ENCODE data around the gene TPCN1.

TPCN1 gene

GRCh38 chr12:113211160-113211559 is 10.1 kb upstream of the TPCN1 start:
- Histone ChIP-seq H3K4me3 (ENCODE audit: low read length) (no peak overlapping the region), H3K9me3 (replicated peaks; ENCODE audit: low read length) (no peaks in the 10 kb centered on the region), H3K27me3 (ENCODE audit: control insufficient read depth, insufficient read depth, low read length) (no peaks in the 10 kb centered on the region), H3K4me1 (ENCODE audit: control insufficient read depth, insufficient read depth, low read length) (peaks cover 30% of the 10 kb centered on the region), H3K9ac (ENCODE audit: low read depth, low read length) (no peak overlapping the region), H3K4me2 (ENCODE audit: low read length) (no peak overlapping the region), H3K36me3 (ENCODE audit: insufficient read depth, low read length) (no peaks in the 10 kb centered on the region)

DNA sequence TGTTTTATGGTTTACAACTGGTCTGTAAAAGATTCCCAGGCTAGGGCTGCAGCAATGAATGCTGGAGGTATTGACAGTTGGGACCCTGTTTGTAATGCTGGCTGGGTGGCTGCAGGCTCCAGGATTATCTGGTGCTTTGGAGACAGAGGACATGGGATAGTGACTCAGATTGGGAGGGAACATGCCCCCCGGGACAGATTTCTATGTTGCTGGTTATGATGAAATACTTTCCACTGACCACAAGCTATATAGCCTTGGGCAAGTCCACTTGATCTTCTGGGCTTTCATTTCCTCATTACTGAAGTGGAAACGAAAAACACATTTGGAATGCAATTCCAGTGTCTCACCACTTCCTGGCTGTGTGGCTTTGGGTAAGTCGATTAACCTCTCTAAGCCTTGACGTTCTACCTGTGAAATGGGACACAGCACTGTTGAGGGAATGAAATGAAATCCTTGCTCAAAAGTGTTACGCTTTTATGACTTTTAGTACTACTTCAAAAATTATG is 6.3 kb upstream of the TPCN1 start:
- H3K4me1 ChIP-seq (ENCODE audit: control insufficient read depth, insufficient read depth, low read length), result peaks cover 40% of the 10 kb centered on the region
- peak overlapping the region; percentile 53 for H3K4me2 ChIP-seq (ENCODE audit: low read length)
- no peak overlapping the region for H3K4me3 ChIP-seq (ENCODE audit: low read length)
- no peaks in the 10 kb centered on the region for H3K27me3 ChIP-seq (ENCODE audit: control insufficient read depth, insufficient read depth, low read length)
- H3K36me3 ChIP-seq (ENCODE audit: insufficient read depth, low read length), result no peaks in the 10 kb centered on the region
- no peaks in the 10 kb centered on the region for H3K9me3 ChIP-seq (replicated peaks; ENCODE audit: low read length)
- H3K9ac ChIP-seq (ENCODE audit: low read depth, low read length), result peak overlapping the region; percentile 52

DNA sequence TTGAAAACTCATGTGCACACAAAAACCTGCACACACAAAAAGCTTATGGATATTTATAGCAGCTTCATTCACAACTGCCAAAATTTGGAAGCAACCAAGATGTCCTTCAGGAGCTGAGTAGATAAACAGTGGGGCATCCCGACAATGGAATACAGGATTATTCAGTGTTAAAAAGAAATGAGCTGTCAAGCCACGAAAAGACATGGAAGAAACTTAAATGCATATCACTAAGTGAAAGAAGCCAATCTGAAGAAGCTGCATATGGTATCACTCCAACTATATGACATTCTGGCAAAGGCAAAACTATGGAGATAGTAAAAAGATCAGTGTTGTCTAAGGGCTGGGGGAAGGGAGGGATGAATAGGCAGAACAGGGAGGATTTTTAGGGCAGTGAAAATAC is 5.2 kb upstream of the TPCN1 start:
- peaks cover 44% of the 10 kb centered on the region for H3K4me1 ChIP-seq (ENCODE audit: control insufficient read depth, insufficient read depth, low read length)
- no peak overlapping the region for H3K4me3 ChIP-seq (ENCODE audit: low read length)
- no peak overlapping the region for H3K9ac ChIP-seq (ENCODE audit: low read depth, low read length)
- no peak overlapping the region for H3K4me2 ChIP-seq (ENCODE audit: low read length)
- H3K27me3 ChIP-seq (ENCODE audit: control insufficient read depth, insufficient read depth, low read length), result no peaks in the 10 kb centered on the region
- H3K9me3 ChIP-seq (replicated peaks; ENCODE audit: low read length), result no peaks in the 10 kb centered on the region
- H3K36me3 ChIP-seq (ENCODE audit: insufficient read depth, low read length), result no peaks in the 10 kb centered on the region

GRCh38 chr12:113220593-113221180 is 577 bp upstream of the TPCN1 start:
- peak overlapping the region; percentile 83 for H3K4me3 ChIP-seq (ENCODE audit: low read length)
- H3K4me1 ChIP-seq (ENCODE audit: control insufficient read depth, insufficient read depth, low read length), result peaks cover 47% of the 10 kb centered on the region
- no peaks in the 10 kb centered on the region for H3K9me3 ChIP-seq (replicated peaks; ENCODE audit: low read length)
- no peaks in the 10 kb centered on the region for H3K27me3 ChIP-seq (ENCODE audit: control insufficient read depth, insufficient read depth, low read length)
- peak overlapping the region; percentile 76 for H3K9ac ChIP-seq (ENCODE audit: low read depth, low read length)
- H3K4me2 ChIP-seq (ENCODE audit: low read length), result peak overlapping the region; percentile 99
- no peaks in the 10 kb centered on the region for H3K36me3 ChIP-seq (ENCODE audit: insufficient read depth, low read length)

GRCh38 chr12:113221997-113222729 is 899 bp downstream of the TPCN1 start:
- H3K4me1 ChIP-seq (ENCODE audit: control insufficient read depth, insufficient read depth, low read length), result peaks cover 32% of the 10 kb centered on the region
- H3K36me3 ChIP-seq (ENCODE audit: insufficient read depth, low read length), result no peaks in the 10 kb centered on the region
- peak overlapping the region; percentile 82 for H3K4me3 ChIP-seq (ENCODE audit: low read length)
- H3K9me3 ChIP-seq (replicated peaks; ENCODE audit: low read length), result no peaks in the 10 kb centered on the region
- no peaks in the 10 kb centered on the region for H3K27me3 ChIP-seq (ENCODE audit: control insufficient read depth, insufficient read depth, low read length)
- H3K4me2 ChIP-seq (ENCODE audit: low read length), result peak overlapping the region; percentile 97
- peak overlapping the region; percentile 92 for H3K9ac ChIP-seq (ENCODE audit: low read depth, low read length)

DNA sequence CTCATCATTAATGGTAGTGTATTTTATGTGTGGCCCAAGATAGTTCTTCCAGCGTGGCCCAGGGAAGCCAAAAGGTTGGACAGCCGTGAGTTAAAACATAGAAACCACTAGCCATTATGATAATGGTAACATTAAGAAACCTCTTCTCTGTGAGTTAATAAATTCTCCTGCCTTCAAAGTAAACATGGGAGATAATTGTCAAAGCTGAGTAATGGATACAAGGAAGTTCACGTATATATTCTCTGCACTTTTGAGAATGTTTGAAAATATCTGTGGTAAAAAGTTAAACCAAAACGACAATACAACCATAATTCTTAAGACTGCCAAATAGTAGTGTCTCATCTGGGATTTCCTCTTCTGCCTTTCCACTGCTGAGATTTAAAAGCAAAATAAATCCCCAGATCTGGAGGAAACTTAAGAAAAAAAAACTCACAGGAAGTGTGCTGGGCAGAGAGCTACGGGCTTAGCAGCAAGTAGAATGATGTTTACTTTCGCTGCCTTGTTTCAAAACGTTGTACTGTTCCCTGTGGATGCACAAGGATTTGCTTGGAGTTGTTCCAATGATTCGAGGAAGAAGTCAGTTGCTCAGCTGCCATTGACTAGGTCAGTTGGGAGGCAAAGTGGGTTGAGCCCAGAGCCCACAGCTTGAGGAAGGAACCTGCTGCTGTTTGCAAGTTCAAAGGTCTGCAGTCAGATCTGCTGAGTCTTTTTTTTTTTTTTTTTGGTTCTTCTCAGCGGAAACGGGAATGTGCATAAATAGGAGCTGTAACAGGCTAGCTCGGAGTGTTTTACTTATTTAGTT is 1.7 kb downstream of the TPCN1 start:
- Histone ChIP-seq H3K36me3 (ENCODE audit: insufficient read depth, low read length) (peaks cover 6% of the 10 kb centered on the region), H3K4me2 (ENCODE audit: low read length) (peak overlapping the region; percentile 97), H3K4me1 (ENCODE audit: control insufficient read depth, insufficient read depth, low read length) (peaks cover 26% of the 10 kb centered on the region), H3K9ac (ENCODE audit: low read depth, low read length) (peak overlapping the region; percentile 92), H3K27me3 (ENCODE audit: control insufficient read depth, insufficient read depth, low read length) (no peaks in the 10 kb centered on the region), H3K4me3 (ENCODE audit: low read length) (peak overlapping the region; percentile 82), H3K9me3 (replicated peaks; ENCODE audit: low read length) (no peaks in the 10 kb centered on the region)

GRCh38 chr12:113224955-113225354 is 3.7 kb downstream of the TPCN1 start:
- Histone ChIP-seq H3K9me3 (replicated peaks; ENCODE audit: low read length) (no peaks in the 10 kb centered on the region), H3K9ac (ENCODE audit: low read depth, low read length) (no peak overlapping the region), H3K36me3 (ENCODE audit: insufficient read depth, low read length) (peaks cover 16% of the 10 kb centered on the region), H3K4me2 (ENCODE audit: low read length) (no peak overlapping the region), H3K4me3 (ENCODE audit: low read length) (no peak overlapping the region), H3K27me3 (ENCODE audit: control insufficient read depth, insufficient read depth, low read length) (no peaks in the 10 kb centered on the region), H3K4me1 (ENCODE audit: control insufficient read depth, insufficient read depth, low read length) (peaks cover 26% of the 10 kb centered on the region)

- H3K36me3 ChIP-seq (ENCODE audit: insufficient read depth, low read length), result peaks cover 34% of the 10 kb centered on the region
- H3K27me3 ChIP-seq (ENCODE audit: control insufficient read depth, insufficient read depth, low read length), result no peaks in the 10 kb centered on the region
- no peak overlapping the region for H3K4me3 ChIP-seq (ENCODE audit: low read length)
- no peak overlapping the region for H3K4me2 ChIP-seq (ENCODE audit: low read length)
- no peaks in the 10 kb centered on the region for H3K9me3 ChIP-seq (replicated peaks; ENCODE audit: low read length)
- H3K4me1 ChIP-seq (ENCODE audit: control insufficient read depth, insufficient read depth, low read length), result peaks cover 34% of the 10 kb centered on the region
- no peak overlapping the region for H3K9ac ChIP-seq (ENCODE audit: low read depth, low read length)
These were observed 5.7 kb downstream of the TPCN1 start for GRCh38 chr12:113226696-113227568.

GRCh38 chr12:113227686-113228391 is 6.6 kb downstream of the TPCN1 start:
- H3K9ac ChIP-seq (ENCODE audit: low read depth, low read length), result no peak overlapping the region
- peaks cover 34% of the 10 kb centered on the region for H3K4me1 ChIP-seq (ENCODE audit: control insufficient read depth, insufficient read depth, low read length)
- H3K9me3 ChIP-seq (replicated peaks; ENCODE audit: low read length), result no peaks in the 10 kb centered on the region
- no peaks in the 10 kb centered on the region for H3K27me3 ChIP-seq (ENCODE audit: control insufficient read depth, insufficient read depth, low read length)
- H3K4me3 ChIP-seq (ENCODE audit: low read length), result no peak overlapping the region
- H3K4me2 ChIP-seq (ENCODE audit: low read length), result no peak overlapping the region
- H3K36me3 ChIP-seq (ENCODE audit: insufficient read depth, low read length), result peaks cover 41% of the 10 kb centered on the region

DNA sequence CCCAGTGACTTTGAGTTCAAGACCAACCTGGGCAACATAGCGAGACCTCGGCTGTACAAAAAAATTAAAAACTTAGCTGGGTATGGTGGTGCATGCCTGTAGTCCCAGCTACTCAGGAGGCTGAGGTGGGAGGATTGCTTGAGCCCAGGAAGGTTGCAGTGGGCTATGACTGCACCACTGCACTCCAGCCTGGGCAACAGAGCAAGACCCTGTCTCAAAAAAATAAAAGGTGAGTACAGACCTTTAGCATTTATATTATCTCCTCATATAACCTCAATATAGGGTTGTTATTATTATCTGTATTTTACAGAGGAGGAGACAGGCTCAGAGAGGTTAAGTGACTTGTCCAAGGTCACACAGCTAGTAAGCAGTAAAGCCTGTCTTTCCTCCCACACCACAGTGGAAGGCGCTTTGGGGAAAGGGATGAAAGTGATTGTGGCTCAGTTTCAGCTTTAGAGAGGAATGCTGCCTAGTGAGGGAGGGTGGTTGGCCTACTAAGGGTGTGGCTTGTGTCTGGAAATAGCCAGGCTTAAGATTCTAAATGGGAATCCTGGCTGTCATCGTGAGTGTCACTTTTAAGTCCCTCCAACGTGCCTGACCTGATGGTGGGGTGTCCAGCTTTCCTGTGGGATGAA is 7.2 kb downstream of the TPCN1 start:
- no peak overlapping the region for H3K9ac ChIP-seq (ENCODE audit: low read depth, low read length)

More for the DNA sequence above, 7.2 kb downstream of the TPCN1 start:
- Histone ChIP-seq H3K4me3 (ENCODE audit: low read length) (no peak overlapping the region), H3K4me2 (ENCODE audit: low read length) (no peak overlapping the region), H3K27me3 (ENCODE audit: control insufficient read depth, insufficient read depth, low read length) (no peaks in the 10 kb centered on the region), H3K36me3 (ENCODE audit: insufficient read depth, low read length) (peaks cover 41% of the 10 kb centered on the region), H3K9me3 (replicated peaks; ENCODE audit: low read length) (no peaks in the 10 kb centered on the region), H3K4me1 (ENCODE audit: control insufficient read depth, insufficient read depth, low read length) (peaks cover 35% of the 10 kb centered on the region)

All from skeletal muscle satellite cell (primary cell).